Myocyte (in vitro differentiated cells): Measurements from ENCODE around the gene SCNN1B. TPM values are rescaled to one million over a fixed set of nuclear protein-coding genes. Genes with fewer than 3 reads are reported as not detected.
"Not testable (repeated sequence)": the region's sequence is repeated elsewhere in the genome, so short reads cannot be mapped to it uniquely, and the experiment has no call there.

Experiments
- DNase-seq: peaks from one replicate; pipeline ENCODE4 v3.0.0-alpha.2; 2012; ENCODE audit warnings: low read depth
- polyA plus RNA-seq: library from polyadenylated mRNA; unstranded; fragments of >200 nt; gene quantifications from one replicate; pipeline ENCODE4 v1.2.1, GENCODE V29; 2012; ENCODE audit warnings: missing spikeins
- total RNA-seq: library from RNA; depleted of rRNA; stranded (reverse); fragments of >200 nt; gene quantifications from 2 replicates; pipeline ENCODE4 v1.2.3, GENCODE V29; 2014

The SCNN1B gene, protein sequence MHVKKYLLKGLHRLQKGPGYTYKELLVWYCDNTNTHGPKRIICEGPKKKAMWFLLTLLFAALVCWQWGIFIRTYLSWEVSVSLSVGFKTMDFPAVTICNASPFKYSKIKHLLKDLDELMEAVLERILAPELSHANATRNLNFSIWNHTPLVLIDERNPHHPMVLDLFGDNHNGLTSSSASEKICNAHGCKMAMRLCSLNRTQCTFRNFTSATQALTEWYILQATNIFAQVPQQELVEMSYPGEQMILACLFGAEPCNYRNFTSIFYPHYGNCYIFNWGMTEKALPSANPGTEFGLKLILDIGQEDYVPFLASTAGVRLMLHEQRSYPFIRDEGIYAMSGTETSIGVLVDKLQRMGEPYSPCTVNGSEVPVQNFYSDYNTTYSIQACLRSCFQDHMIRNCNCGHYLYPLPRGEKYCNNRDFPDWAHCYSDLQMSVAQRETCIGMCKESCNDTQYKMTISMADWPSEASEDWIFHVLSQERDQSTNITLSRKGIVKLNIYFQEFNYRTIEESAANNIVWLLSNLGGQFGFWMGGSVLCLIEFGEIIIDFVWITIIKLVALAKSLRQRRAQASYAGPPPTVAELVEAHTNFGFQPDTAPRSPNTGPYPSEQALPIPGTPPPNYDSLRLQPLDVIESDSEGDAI
- total RNA-seq: not detected in 2 replicates
- polyA plus RNA-seq: not detected

DNA sequence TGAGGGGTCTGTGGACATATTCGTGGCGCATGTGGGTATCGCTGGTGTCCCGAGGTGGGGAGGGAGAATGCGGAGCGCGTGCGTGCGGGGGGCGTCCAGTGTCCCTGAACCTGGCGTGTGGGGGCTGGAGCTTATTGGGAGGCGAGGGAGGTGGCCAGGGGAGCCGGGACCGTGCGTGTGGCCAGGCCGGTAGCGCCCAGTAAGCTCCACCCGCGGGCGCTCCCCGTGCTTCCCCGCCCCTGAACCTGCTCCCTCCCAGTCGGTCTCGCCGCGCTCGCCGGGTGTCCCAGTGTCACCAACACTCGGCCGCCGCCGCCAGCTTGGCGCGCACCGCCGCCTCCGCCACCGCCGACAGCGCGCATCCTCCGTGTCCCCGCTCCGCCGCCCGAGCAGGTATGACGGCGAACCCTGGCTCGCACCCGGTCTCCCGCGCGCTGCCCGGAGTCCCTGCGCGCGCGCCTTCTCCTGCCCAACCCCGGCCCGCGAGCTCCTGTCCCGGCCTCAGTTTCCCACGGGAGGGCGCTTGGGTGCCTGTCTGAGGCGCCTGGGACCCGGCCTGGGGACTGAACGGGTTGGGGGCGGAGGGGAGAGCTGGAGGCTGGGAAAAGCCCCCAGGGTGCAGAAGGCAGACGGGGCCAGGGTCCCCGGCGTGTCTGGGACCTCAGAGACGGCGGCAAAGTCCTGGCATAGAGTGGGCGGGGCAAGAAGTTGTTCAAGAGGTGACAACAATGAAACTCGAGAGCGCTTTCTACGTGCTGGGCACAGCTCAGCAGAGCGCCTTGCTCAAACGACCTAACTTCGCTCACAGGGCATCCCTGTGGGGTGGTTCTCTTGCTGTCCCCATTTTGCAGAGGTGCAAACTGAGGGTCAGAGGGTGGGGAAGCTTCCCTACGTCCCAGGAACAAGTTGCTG is at the start of gene SCNN1B:
Gene SCNN1B (plus strand): TSS at position 258 of the 912 bp plus-strand sequence. CDS start 46,298 bp downstream, outside the sequence.
- DNase-seq: no peak

DNA sequence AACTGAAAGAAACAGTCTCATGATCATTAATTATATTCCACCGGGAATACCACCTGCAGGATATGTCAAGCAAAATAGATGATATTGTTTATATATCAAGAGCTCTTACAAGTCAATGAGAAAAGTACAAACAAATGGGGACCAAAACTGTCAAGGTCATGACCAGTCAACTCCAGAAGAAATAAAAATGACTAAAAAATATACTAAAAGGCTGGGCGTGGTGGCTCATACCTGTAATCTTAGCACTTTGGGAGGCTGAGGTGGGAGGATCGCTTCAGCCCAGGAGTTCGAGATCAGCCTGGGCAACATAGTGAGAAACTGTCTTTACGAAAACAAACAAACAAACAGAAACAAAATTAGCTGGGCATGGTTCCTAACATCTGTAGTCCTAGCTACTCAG is 49.8 kb upstream of the SCNN1B start:
- no peak for DNase-seq

DNA sequence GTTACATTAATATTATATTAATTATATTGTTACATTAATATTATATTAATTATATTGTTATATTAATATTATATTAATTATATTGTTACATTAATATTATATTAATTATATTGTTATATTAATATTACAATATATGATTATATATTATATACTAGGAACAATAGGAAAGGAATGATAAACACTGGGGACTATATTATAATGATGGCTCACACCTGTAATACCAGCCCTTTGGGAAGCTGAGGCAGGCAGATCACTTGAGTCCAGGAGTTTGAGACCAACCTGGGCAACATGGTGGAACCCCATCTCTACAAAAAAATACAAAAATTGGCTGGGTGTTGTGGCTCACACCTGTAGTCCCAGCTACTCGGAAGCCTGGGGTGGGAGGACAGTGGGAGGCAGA is 48.5 kb upstream of the SCNN1B start:
- DNase-seq: not testable (repeated sequence)

DNA sequence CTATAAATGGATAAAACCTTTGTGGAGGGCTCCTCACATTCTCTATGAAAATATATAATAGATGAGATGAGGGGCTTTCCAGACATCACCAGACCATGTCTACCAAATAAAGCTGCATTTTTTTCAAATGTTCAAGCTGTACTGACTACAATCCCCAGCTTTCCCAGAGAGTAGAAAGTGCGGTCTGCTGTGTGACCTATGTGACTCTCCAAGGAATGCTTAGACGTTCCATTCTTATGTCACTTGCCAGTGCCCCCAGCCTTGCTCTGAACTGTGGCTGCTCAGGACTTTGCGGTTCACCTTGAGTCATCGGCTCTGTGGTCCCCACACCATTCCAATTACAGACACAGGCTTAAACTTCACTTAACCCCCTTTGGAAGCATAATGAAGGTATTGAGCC is 47.8 kb upstream of the SCNN1B start:
- DNase-seq: peak; percentile 83

DNA sequence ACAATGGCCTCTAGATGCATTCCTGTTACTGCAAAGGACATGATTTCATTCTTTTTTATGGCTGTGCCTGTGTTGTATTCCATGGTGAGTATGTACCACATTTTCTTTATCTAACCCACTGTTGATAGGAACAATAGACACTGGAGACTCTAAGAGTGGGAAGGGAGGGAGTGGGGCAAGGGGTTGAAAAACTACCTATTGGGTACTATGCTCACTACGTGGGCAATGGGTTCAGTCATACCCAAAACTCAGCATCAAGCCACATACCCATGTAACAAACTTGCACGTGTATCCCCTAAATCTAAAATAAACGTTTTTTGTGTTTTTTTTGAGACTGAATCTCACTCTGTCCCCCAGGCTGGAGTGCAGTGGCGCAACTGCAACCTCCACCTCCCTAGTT is 47.1 kb upstream of the SCNN1B start:
- no peak for DNase-seq

DNA sequence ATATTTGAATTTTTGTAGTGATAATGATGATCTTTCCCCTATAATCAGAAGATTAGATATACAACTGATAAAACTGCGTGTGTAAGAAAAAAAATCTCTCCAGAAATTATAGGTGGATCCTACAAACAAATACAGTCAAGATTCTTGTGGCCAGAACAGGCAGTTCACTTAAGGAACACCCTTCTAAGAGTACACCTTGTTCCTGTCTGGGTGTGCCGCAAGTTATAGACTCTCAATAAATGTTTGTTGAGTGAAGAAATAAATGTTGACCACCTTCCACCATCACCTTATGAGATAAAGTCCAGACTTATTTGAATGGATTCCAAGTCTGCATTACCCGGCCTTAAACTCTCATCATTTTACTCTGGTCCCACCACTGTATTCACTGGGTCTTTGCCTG is 45.7 kb upstream of the SCNN1B start:
- DNase-seq: no peak

DNA sequence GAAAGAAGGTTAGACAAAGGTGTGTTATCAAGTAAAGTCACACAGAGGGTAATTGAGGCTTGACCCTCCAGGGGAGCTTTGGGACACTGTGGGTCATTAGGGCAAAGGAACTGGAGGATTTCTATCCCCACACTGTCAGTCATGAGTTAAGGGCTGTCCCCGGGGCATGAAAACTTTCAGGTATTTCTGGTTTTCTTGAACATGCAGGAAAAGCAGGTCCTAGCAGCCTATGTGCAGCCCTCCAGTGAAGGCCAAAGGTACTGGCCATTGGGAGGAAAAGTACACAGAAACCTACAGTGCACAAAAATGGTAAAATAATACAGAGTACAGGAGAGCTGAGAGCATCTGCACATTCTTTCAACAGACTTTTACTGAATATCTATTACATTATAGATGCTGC is 44.4 kb upstream of the SCNN1B start:
- DNase-seq: no peak

DNA sequence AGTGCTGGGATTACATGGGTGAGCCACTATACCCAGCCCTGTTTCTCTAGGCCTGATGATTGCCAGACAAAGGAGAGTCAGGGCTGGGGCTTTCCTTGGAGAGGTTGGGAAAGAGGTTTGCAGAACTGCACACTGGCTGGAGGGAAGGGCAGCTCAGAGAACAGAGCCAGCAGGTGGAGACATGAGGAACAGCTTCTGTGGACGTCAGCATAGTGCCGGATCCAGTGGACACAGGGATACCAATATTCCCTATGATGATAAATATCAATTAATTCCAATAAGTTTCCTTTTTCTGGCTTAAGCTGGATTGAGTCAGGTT is 43.2 kb upstream of the SCNN1B start:
- DNase-seq: no peak

DNA sequence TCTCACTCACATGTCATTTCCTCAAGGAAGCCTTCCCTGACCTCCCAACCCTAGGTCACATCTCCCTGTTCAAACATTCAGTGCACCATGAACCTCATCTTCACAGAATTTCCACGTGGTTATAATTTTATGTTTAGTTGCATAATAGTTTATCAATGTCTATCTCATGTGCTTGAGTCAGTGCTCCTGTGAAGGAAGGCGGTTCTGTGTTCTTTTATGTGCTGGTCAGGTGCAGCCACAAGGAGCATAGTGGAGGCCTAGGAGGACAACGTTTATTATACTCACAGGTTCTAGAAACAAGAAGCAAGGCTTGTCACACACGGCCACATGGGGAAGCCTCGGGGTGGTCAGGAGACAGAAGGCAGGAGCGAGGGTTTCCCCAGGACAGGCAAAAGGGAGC is 34.5 kb upstream of the SCNN1B start:
- DNase-seq: no peak

DNA sequence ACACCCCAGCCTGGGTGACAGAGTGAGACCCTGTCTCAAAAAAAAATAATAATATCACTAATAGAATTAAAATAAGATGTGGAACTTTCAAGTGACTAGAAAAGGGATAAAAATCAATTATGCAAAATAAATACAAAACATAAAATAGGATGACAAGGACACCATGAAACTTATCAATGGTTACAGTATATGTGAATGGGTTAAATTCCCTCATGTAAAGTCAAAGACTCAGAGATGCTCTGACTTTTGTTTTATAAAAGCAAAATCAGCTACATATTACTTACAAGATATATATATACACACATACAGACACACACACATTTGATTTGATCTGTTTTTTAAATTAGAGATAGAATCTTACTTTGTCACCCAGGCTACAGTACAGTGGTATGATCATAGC is 33.5 kb upstream of the SCNN1B start:
- no peak for DNase-seq

DNA sequence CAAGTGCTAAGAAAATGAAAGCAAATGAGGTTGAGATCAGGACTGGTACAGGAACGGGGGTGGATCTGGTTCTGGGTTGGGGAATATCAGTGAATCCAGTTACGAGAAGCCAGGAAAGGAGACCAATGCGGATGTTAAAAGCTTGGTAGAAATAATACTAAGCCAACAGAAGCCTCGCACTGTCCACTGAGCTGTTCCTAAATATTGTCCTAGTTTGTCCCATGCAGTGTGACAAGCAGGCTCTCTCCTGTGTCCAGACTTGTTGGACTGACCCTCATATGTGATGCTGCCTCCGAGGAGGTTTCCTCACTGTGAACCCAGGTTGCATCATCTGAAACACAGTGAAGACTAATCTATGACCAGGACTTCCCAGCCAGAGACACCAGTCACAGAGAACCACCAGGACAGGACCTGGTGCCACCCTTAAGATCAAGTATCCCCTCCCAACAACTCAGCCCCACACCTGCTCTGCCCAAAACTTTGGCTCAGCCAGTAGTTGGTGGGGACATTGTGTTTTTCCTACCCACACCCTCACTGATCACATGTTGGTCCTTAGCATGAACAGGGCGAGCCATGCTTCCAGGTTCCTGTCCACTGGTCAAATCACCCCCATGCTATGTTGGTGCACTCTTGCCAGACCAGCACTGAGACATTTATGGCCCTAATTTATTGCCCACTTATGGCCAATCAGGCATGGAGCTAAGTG is 32.7 kb upstream of the SCNN1B start:
- no peak for DNase-seq

DNA sequence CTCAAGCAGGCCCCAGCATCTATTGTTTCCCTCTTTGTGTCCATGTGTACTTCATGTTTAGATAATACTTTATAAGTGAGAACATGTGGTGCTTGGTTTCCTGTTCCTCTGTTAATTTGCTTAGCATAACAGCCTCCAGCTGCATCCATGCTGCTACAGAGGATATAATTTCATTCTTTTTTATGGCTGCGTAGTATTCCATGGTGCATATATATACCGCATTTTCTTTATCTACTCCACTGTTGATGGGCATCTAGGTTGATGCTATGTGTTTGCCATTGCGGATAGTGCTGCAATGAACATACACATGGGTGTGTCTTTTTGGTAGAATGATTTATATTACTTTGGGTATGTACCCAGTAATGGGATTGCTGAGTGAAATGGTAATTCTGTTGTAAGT is 31.4 kb upstream of the SCNN1B start:
- no peak for DNase-seq

DNA sequence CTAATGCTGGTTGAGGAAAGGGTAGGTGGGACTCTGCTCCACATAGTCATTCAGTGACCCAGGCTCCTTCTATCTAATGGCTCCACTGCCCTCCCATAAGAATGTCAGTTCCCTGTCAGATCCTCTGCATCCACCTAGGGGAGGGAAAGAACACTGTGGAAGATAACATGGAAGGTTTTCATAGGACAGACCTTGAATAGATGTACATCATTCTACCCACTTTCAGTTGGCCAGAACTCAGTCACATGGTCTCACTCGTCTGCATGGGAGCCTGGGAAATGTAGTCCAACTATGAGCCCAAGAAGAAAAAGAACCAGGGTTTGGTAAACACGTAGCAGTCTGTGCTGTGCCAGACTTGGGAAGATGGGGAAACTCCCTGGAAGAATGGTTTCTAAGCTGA is 27.1 kb upstream of the SCNN1B start:
- no peak for DNase-seq

DNA sequence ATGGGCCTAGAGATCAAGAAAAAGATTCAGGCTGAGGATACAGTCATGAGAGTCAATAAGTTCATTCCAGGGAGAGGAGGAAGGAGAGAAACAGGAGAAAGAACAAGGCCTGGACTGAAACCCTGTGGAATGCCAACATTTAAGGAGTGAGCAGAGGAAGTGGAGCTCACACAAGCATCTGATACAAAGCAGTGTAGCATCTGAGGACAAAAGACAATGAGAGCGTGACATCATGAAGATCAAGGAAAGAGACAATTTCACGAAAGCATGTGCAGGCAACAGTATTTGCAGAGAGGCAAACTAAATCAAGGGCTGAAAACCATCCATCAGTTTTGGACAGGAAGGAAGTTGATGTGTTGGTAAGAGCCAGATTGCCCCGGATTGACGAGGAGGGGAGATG is 25.3 kb upstream of the SCNN1B start:
- no peak for DNase-seq

DNA sequence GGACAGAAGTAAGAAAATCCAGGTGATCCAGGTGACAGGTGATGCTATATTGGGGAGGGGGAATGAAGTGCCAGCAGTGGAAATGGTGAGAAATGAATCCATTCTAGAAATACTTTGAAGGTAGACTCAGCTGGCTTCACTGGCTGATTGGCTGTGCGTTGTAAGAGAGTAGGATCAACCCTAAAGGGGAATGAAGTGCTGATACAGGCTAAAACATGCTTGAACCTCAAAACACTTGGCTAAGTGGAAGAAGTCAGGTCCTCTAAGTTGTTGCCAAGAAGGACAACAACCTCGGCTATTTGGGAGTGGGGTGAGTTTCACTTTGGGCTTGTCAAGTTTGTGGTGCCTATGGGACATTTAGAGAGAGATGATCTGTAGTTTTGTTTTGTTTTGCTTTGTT is 24.1 kb upstream of the SCNN1B start:
- DNase-seq: no peak

DNA sequence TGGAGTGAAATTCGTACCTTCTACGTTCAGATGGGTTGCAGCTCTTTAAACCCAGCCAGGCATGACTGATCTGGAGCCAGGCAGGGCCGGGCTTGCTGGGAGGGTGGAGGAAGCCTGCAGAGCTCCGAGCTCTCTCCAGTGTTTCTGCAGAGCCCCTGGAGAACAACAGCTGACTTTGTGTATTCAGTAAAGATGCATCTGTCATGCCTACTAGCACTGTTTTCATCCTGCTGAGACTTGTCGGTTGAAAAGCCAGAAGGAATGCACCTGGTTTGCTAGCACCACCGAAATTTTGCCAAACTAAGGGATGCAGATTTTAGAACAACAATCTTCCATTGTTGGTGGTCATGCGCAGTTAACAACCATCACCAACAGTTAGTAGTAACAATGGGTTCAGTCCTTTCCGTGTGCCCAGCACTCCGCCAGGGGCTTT is 22.4 kb upstream of the SCNN1B start:
- peak; percentile 37 for DNase-seq

DNA sequence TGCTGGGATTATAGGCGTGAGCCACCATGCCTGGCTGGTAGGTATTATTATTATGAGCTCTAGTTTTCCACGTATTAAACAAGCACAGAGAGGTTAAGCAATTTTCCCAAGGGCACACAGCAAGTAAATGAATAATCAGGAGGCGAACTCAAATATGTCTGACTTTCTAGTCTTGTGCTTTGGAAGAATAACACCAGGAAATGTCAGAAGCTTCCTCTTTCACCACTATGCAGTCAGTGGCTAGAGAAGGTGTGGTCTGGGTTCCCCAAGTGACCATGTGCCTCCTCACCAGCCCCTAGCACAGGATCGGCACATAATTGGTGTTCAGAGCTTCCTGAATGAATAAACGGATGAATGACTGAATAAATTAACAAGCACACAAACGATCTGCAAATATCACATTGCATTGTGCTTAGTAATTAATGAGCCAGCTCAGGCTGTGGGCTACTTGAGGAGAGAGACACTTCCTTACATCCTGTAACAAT is 21.6 kb upstream of the SCNN1B start:
- no peak for DNase-seq

DNA sequence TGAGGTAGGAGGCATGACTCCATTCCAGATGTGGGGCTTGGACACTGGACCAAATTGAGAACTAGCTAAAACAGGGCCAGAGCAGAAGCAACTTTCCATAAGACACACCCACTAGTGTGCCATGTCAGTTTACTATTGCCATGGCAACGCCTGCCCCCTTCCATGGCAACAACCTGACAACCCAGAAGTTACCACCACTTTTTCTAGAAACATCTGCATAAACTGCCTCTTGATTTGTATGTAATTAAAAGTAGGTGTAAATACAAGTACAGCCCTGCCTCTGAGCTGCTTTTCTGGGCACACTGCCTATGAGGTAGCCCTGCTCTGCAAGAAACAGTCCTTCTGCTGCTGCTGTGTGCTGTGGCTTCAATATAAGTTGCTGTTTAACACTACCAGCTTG is 19.5 kb upstream of the SCNN1B start:
- DNase-seq: no peak

DNA sequence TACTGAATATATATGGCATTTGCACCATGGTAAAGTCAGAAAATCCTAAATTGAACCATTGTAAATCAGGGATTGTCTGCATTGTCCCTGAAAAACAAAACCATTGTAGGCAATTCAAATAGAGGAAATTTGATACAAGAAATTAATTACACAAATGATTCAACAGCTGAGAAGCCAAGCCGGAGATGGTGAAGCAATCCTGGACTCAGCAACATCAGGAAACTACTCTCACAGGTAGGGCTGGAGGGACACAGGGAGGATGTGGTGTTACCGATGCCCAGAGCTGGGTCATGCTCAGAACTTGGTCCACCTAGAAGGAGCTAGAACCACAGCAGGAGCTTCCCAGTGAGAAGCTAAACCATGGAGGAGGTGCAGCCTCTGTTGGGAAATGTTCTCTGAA is 18.5 kb upstream of the SCNN1B start:
- DNase-seq: no peak

DNA sequence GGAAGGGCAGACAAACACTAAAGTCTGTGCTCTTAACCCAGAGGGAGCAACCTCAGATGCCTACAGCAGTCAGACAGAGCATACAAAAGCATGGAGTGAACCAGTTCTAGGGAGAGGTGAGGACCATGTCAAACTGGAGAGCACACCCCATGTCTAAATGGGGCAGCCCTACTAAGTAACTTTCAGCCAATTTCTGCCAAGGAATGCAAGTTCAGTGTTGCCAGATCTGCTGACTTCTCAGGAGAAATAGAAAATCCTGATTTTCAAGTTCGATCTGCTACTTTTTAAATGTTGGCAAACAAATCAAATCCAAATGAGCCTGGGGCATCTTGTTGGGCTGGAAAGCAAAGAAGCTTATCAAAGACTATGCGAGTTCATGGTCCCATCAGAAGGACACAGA is 17.5 kb upstream of the SCNN1B start:
- no peak for DNase-seq

DNA sequence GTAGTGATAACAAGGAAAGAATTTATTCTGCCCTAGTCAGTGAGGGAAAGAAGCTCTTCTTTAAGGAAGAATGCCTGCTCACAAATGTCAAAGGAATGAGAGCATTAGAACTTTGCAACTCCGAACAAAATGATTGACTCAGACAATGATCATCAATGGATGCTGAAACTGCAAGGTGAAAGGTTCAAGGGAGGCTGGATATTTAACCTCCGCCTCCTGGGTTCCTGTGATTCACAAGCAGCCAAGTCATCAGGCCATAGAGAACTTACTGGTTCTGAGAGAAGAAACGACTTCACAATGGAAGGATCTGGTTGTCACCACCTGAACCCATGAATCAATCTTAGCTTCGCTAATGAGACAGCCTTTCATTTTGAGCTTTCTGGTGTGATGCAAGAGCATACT is 16.0 kb upstream of the SCNN1B start:
- DNase-seq: peak; percentile 33
